HEK293 (cell line): ENCODE data around the gene CMTM2.

Experiments
- ZNF169 ChIP-seq: fragments of 450-650 bp; formaldehyde crosslinking; IDR thresholded peaks from 2 replicates; pipeline ENCODE4 v1.5.1; 2016; ENCODE audit warnings: missing biosample characterization, missing genetic modification characterization
- ZNF174 ChIP-seq: fragments of 450-650 bp; formaldehyde crosslinking; IDR thresholded peaks from 2 replicates; pipeline ENCODE4 v1.5.0; 2017; ENCODE audit warnings: missing biosample characterization, mild to moderate bottlenecking, missing genetic modification characterization
- TF ChIP-seq, protein P1 (sequence below): fragments of 450-650 bp; formaldehyde crosslinking; IDR thresholded peaks from 2 replicates; pipeline ENCODE4 v1.5.1; 2016; ENCODE audit warnings: missing biosample characterization, missing genetic modification characterization
- TF ChIP-seq, protein P2 (sequence below): fragments of 450-650 bp; formaldehyde crosslinking; IDR thresholded peaks from 2 replicates; pipeline ENCODE4 v1.5.1; 2016; ENCODE audit warnings: missing biosample characterization, missing genetic modification characterization, low read depth
- TF ChIP-seq, protein P3 (sequence below): fragments of 450-650 bp; formaldehyde crosslinking; IDR thresholded peaks from 2 replicates; pipeline ENCODE4 v1.5.1; 2017; ENCODE audit warnings: missing biosample characterization, missing genetic modification characterization

DNA sequence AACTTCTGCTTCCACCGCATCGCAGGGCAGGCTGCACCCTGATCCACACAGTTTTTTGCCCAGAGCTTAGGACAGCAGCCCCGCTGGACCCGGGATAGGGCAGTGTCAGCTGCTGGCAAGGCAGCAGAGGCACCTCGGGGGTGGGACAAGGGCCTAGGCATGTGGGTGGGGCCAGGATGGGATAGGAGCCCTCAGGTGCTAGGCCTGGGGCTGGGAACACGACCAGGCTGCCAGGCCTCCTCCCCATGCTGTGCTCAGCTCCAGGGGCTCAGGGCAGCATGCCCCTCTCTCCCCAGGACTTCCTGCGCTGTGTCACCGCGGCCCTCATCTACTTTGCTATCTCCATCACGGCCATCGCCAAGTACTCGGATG is 29.9 kb downstream of the CMTM2 start:
- TF ChIP-seq, protein P1, sequence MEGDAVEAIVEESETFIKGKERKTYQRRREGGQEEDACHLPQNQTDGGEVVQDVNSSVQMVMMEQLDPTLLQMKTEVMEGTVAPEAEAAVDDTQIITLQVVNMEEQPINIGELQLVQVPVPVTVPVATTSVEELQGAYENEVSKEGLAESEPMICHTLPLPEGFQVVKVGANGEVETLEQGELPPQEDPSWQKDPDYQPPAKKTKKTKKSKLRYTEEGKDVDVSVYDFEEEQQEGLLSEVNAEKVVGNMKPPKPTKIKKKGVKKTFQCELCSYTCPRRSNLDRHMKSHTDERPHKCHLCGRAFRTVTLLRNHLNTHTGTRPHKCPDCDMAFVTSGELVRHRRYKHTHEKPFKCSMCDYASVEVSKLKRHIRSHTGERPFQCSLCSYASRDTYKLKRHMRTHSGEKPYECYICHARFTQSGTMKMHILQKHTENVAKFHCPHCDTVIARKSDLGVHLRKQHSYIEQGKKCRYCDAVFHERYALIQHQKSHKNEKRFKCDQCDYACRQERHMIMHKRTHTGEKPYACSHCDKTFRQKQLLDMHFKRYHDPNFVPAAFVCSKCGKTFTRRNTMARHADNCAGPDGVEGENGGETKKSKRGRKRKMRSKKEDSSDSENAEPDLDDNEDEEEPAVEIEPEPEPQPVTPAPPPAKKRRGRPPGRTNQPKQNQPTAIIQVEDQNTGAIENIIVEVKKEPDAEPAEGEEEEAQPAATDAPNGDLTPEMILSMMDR (tag by site-specific recombination), result no peak
- TF ChIP-seq, protein P2, sequence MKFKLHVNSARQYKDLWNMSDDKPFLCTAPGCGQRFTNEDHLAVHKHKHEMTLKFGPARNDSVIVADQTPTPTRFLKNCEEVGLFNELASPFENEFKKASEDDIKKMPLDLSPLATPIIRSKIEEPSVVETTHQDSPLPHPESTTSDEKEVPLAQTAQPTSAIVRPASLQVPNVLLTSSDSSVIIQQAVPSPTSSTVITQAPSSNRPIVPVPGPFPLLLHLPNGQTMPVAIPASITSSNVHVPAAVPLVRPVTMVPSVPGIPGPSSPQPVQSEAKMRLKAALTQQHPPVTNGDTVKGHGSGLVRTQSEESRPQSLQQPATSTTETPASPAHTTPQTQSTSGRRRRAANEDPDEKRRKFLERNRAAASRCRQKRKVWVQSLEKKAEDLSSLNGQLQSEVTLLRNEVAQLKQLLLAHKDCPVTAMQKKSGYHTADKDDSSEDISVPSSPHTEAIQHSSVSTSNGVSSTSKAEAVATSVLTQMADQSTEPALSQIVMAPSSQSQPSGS (tag by site-specific recombination), result no peak
- TF ChIP-seq ZNF169, result no peak
- TF ChIP-seq, protein P3, sequence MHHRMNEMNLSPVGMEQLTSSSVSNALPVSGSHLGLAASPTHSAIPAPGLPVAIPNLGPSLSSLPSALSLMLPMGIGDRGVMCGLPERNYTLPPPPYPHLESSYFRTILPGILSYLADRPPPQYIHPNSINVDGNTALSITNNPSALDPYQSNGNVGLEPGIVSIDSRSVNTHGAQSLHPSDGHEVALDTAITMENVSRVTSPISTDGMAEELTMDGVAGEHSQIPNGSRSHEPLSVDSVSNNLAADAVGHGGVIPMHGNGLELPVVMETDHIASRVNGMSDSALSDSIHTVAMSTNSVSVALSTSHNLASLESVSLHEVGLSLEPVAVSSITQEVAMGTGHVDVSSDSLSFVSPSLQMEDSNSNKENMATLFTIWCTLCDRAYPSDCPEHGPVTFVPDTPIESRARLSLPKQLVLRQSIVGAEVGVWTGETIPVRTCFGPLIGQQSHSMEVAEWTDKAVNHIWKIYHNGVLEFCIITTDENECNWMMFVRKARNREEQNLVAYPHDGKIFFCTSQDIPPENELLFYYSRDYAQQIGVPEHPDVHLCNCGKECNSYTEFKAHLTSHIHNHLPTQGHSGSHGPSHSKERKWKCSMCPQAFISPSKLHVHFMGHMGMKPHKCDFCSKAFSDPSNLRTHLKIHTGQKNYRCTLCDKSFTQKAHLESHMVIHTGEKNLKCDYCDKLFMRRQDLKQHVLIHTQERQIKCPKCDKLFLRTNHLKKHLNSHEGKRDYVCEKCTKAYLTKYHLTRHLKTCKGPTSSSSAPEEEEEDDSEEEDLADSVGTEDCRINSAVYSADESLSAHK, result no peak
- no peak for TF ChIP-seq ZNF174 (tag by site-specific recombination)
